AG04450 (cell line): Measurements from ENCODE around the gene EXPH5. TPM values are rescaled to one million over a fixed set of nuclear protein-coding genes. Genes with fewer than 3 reads are reported as not detected.

Source experiments
- CTCF ChIA-PET: fragments of 300-600, 350-600 bp; formaldehyde crosslinking; extraction: SDS; loops from one replicate; lab custom pipeline; 2022; ENCODE audit warnings: antibody characterized with exemption, inconsistent platforms; lab: Charles Lee
- POLR2A ChIA-PET: fragments of 350-600 bp; formaldehyde crosslinking; extraction: SDS; loops from one replicate; lab custom pipeline; 2021; ENCODE audit warnings: antibody characterized with exemption, inconsistent platforms; lab: Yijun Ruan, JAX
- DNase-seq: peaks from one replicate; pipeline ENCODE4 v3.0.0-alpha.2; 2011; ENCODE audit warnings: low read depth, low spot score
- H3K27ac ChIP-seq: one replicate; pipeline ENCODE4 v1.5.1; 2012; ENCODE audit warnings: low read depth, low read length, control low read depth
- H3K27me3 ChIP-seq: one replicate; pipeline ENCODE4 v1.6.0; 2012; ENCODE audit warnings: low read length; ENCODE audit not compliant: control insufficient read depth, insufficient read depth
- H3K4me3 ChIP-seq: 2 replicates; pipeline ENCODE4 v1.5.1; 2011; ENCODE audit warnings: mild to moderate bottlenecking, low read depth, low read length, control low read depth
- H3K9me3 ChIP-seq: 2 replicates; pipeline ENCODE4 v1.5.1; 2012; ENCODE audit warnings: low read length; ENCODE audit not compliant: control insufficient read depth, insufficient read depth
- polyA plus RNA-seq: library from polyadenylated mRNA; depleted of rRNA; stranded (reverse); fragments of >200 nt; gene quantifications from 2 replicates; pipeline ENCODE4 v1.2.3, GENCODE V29; 2011
- TF ChIP-seq, protein P1 (sequence below): IDR thresholded peaks from 2 replicates; pipeline ENCODE4 v1.5.1; 2011; ENCODE audit warnings: low read depth, low read length, control low read depth, inconsistent platforms

The EXPH5 gene
- polyA plus RNA-seq, 1 experiment = 0.37 TPM

- TF ChIP-seq, protein P1, sequence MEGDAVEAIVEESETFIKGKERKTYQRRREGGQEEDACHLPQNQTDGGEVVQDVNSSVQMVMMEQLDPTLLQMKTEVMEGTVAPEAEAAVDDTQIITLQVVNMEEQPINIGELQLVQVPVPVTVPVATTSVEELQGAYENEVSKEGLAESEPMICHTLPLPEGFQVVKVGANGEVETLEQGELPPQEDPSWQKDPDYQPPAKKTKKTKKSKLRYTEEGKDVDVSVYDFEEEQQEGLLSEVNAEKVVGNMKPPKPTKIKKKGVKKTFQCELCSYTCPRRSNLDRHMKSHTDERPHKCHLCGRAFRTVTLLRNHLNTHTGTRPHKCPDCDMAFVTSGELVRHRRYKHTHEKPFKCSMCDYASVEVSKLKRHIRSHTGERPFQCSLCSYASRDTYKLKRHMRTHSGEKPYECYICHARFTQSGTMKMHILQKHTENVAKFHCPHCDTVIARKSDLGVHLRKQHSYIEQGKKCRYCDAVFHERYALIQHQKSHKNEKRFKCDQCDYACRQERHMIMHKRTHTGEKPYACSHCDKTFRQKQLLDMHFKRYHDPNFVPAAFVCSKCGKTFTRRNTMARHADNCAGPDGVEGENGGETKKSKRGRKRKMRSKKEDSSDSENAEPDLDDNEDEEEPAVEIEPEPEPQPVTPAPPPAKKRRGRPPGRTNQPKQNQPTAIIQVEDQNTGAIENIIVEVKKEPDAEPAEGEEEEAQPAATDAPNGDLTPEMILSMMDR = no peak
- POLR2A ChIA-PET = interaction anchor here (0.7 kb wide), 1 partner anchor 224 kb away, joined by 6 read pairs; no protein-coding TSS in a partner anchor
- Histone ChIP-seq H3K27me3 (no peaks in the 10 kb centered on the region), H3K9me3 (no peaks in the 10 kb centered on the region), H3K27ac (no peak overlapping the region), H3K4me3 (no peak overlapping the region)
- DNase-seq = no peak
- CTCF ChIA-PET = no interaction called here
Observed at GRCh38 chr11:108562746-108563581, 30.6 kb downstream of the EXPH5 start.

DNA sequence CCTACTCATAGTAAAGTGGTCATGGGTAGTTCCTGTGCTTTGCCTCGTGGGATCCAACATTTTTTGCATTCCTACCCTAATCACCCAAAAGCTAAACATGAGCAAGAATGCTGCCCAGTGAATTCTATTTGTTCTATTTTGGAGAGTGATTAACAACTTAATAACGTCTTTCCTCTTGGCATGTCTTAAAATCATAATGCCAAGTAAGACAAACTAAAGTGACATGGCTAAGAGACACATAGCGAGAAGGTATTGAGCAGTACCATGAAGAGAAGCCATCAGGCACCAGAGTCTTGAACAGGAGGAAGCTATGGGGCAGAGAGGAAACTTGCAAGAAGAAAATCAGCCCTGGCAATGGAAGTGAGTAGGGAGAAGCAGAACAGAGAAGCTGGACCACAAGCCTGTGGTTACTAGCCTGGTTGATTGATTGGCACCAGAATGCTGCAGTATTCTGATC, 32.0 kb downstream of the EXPH5 start:
- CTCF ChIA-PET = interaction anchor here (1.3 kb wide), 1 partner anchor 552 kb away, joined by 4 read pairs; no protein-coding TSS in a partner anchor
- Histone ChIP-seq H3K27ac (no peak overlapping the region), H3K27me3 (no peaks in the 10 kb centered on the region), H3K9me3 (no peaks in the 10 kb centered on the region), H3K4me3 (no peak overlapping the region)
- no peak for DNase-seq
- TF ChIP-seq, protein P1 = no peak
- POLR2A ChIA-PET = interaction anchor here (0.5 kb wide), 1 partner anchor 47 kb away, joined by 4 read pairs; no protein-coding TSS in a partner anchor

- ChIA-PET CTCF (interaction anchor here (0.6 kb wide), 2 partner anchors 27 to 86 kb away, joined by 3 read pairs; no protein-coding TSS in a partner anchor), POLR2A (no interaction called here)
- TF ChIP-seq, protein P1 = no peak
- Histone ChIP-seq H3K4me3 (no peak overlapping the region), H3K27ac (peak overlapping the region; percentile 54), H3K27me3 (no peaks in the 10 kb centered on the region), H3K9me3 (no peaks in the 10 kb centered on the region)
- DNase-seq = peak; percentile 26
Observed at GRCh38 chr11:108559904-108560303, 33.7 kb downstream of the EXPH5 start.

DNA sequence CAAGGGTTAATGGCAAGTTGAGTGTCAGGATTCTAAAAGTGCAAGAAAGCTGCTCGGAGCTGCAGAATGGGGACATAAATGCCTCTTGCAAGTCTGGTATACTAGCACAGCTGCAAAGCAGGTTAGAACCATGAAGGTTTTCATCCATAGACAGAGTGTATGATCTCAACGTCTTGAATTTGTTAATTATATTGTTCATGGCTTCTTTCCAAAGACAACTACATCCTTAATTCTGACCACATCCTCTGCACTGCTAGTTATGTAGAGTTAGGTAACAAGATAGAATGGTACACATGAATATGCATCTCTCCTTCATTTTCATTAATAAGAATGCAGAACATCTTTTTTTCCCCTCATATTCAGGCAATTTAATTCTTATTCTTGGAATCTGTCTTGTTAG, 34.2 kb downstream of the EXPH5 start:
- CTCF ChIA-PET = no interaction called here
- TF ChIP-seq, protein P1 = no peak
- Histone ChIP-seq H3K4me3 (no peak overlapping the region), H3K27me3 (no peaks in the 10 kb centered on the region), H3K27ac (no peak overlapping the region), H3K9me3 (no peaks in the 10 kb centered on the region)
- no peak for DNase-seq
- POLR2A ChIA-PET = no interaction called here

- DNase-seq = no peak
- TF ChIP-seq, protein P1 = no peak
- ChIA-PET CTCF (no interaction called here), POLR2A (no interaction called here)
- Histone ChIP-seq H3K27me3 (no peaks in the 10 kb centered on the region), H3K27ac (no peak overlapping the region), H3K4me3 (no peak overlapping the region), H3K9me3 (no peaks in the 10 kb centered on the region)
Observed at GRCh38 chr11:108558222-108558621, 35.3 kb downstream of the EXPH5 start.
